IMR-90 (cell line): ENCODE results near the gene IRF2BP2. TPM values are rescaled to one million over a fixed set of nuclear protein-coding genes. Genes with fewer than 3 reads are reported as not detected.
A peak's percentile ranks its signal among the peaks of the same experiment; 100 is the strongest.

Experiments
- ATAC-seq: fragments of 200-7000 bp; cut with Tn5 transposase; 2 replicates; pipeline ENCODE4 v1.9.1; 2020; ENCODE audit warnings: low read depth, mild to moderate bottlenecking, moderate library complexity
- BruUV-seq: library from RNA; stranded (reverse); fragments of 400-500 nt; replicated peaks from 2 replicates; lab custom pipeline; 2021; lab: Mats Ljungman, UMichigan
- CTCF ChIA-PET: fragments of 300-600 bp; formaldehyde crosslinking; extraction: SDS; loops from one replicate; lab custom pipeline; 2021; ENCODE audit warnings: antibody characterized with exemption; lab: Yijun Ruan, JAX
- POLR2A ChIA-PET: fragments of 300-600 bp; sonication (Branson Sonifier 250); formaldehyde crosslinking; loops from one replicate; lab custom pipeline; 2022; ENCODE audit warnings: antibody characterized with exemption; ENCODE audit not compliant: unreplicated experiment; lab: Charles Lee
- DNase-seq: peaks from one replicate; pipeline ENCODE4 v3.0.0; 2013
- H2AFZ ChIP-seq: replicated peaks from 2 replicates; pipeline ENCODE3; 2013; ENCODE audit warnings: low read length, mild to moderate bottlenecking; ENCODE audit not compliant: poor library complexity
- H2AK5ac ChIP-seq: 2 replicates; pipeline ENCODE4 v1.6.1; 2013; ENCODE audit warnings: low read depth, low read length, inconsistent platforms
- H2AK9ac ChIP-seq: replicated peaks from 2 replicates; pipeline ENCODE3; 2013; ENCODE audit warnings: mild to moderate bottlenecking, low read depth, low read length, moderate library complexity; ENCODE audit not compliant: poor library complexity
- H2BK120ac ChIP-seq: 2 replicates; pipeline ENCODE4 v1.6.1; 2013; ENCODE audit warnings: low read depth, low read length, inconsistent platforms
- H2BK15ac ChIP-seq: 3 replicates; pipeline ENCODE4 v1.6.1; 2013; ENCODE audit warnings: low read depth, low read length, inconsistent platforms
- H2BK20ac ChIP-seq: 2 replicates; pipeline ENCODE4 v1.6.1; 2013; ENCODE audit warnings: low read depth, mild to moderate bottlenecking, inconsistent platforms, low read length, moderate library complexity
- H2BK5ac ChIP-seq: 2 replicates; pipeline ENCODE4 v1.6.1; 2013; ENCODE audit warnings: mild to moderate bottlenecking, low read depth, low read length, inconsistent platforms; ENCODE audit not compliant: poor library complexity, severe bottlenecking
- H3K14ac ChIP-seq: replicated peaks from 2 replicates; pipeline ENCODE4 v1.6.1; 2013; ENCODE audit warnings: low read depth, low read length, inconsistent platforms
- H3K18ac ChIP-seq: 2 replicates; pipeline ENCODE4 v1.6.1; 2013; ENCODE audit warnings: low read depth, low read length, control low read depth
- H3K23ac ChIP-seq: 2 replicates; pipeline ENCODE4 v1.6.1; 2013; ENCODE audit warnings: low read depth, low read length, inconsistent platforms
- H3K27ac ChIP-seq: 2 replicates; pipeline ENCODE4 v1.5.1; 2013; ENCODE audit warnings: mild to moderate bottlenecking, control low read depth, low read length; ENCODE audit not compliant: insufficient read depth
- H3K27me3 ChIP-seq: 2 replicates; pipeline ENCODE4 v1.6.1; 2013; ENCODE audit warnings: low read length; ENCODE audit not compliant: control insufficient read depth, insufficient read depth
- H3K36me3 ChIP-seq: 2 replicates; pipeline ENCODE4 v1.6.1; 2013; ENCODE audit warnings: low read length, mixed read lengths; ENCODE audit not compliant: control insufficient read depth, insufficient read depth
- H3K4ac ChIP-seq: 2 replicates; pipeline ENCODE4 v1.6.1; 2013; ENCODE audit warnings: low read depth, low read length, inconsistent platforms
- H3K4me1 ChIP-seq: 2 replicates; pipeline ENCODE4 v1.6.1; 2013; ENCODE audit warnings: low read length, mixed read lengths; ENCODE audit not compliant: control insufficient read depth, insufficient read depth
- H3K4me2 ChIP-seq: 2 replicates; pipeline ENCODE4 v1.6.1; 2013; ENCODE audit warnings: low read depth, mild to moderate bottlenecking, control low read depth, low read length, moderate library complexity
- H3K4me3 ChIP-seq: 2 replicates; pipeline ENCODE4 v1.5.1; 2013; ENCODE audit warnings: low read depth, mild to moderate bottlenecking, control low read depth, low read length, moderate library complexity; ENCODE audit not compliant: insufficient read depth
- H3K56ac ChIP-seq: 2 replicates; pipeline ENCODE4 v1.6.1; 2013; ENCODE audit warnings: low read length, inconsistent platforms; ENCODE audit not compliant: insufficient read depth; ENCODE audit errors: extremely low read depth
- H3K79me1 ChIP-seq, 2 experiments: 2 replicates each; pipeline ENCODE4 v1.6.1; 2013; ENCODE audit warnings: low read length in 2 of 2, inconsistent platforms in 1 of 2, low read depth in 1 of 2
- H3K9ac ChIP-seq: 2 replicates; pipeline ENCODE4 v1.6.1; 2013; ENCODE audit warnings: low read depth, low read length, control low read depth
- H3K9me1 ChIP-seq: 2 replicates; pipeline ENCODE4 v1.6.1; 2013; ENCODE audit warnings: low read length, inconsistent platforms; ENCODE audit not compliant: insufficient read depth
- H3K9me3 ChIP-seq: 2 replicates; pipeline ENCODE4 v1.6.1; 2013; ENCODE audit warnings: low read length; ENCODE audit not compliant: control insufficient read depth, insufficient read depth
- H4K20me1 ChIP-seq: 2 replicates; pipeline ENCODE4 v1.6.1; 2013; ENCODE audit warnings: low read length, inconsistent platforms; ENCODE audit not compliant: insufficient read depth
- H4K5ac ChIP-seq: 2 replicates; pipeline ENCODE4 v1.6.1; 2013; ENCODE audit warnings: mild to moderate bottlenecking, low read depth, low read length, control low read depth
- H4K8ac ChIP-seq, 2 experiments: 2 replicates each; pipeline ENCODE4 v1.6.1; 2013; ENCODE audit warnings: low read depth in 2 of 2, low read length in 2 of 2, control low read depth in 1 of 2, inconsistent platforms in 1 of 2
- H4K91ac ChIP-seq: 2 replicates; pipeline ENCODE4 v1.6.1; 2013; ENCODE audit warnings: low read depth, low read length, inconsistent platforms; ENCODE audit not compliant: insufficient read depth
- CEBPB ChIP-seq: IDR thresholded peaks from 2 replicates; pipeline ENCODE4 v1.6.1; 2012; ENCODE audit warnings: low read depth, low read length, improper control_type of control experiment
- RFX5 ChIP-seq: IDR thresholded peaks from 2 replicates; pipeline ENCODE4 v1.8.0; 2012; ENCODE audit warnings: low read depth, mild to moderate bottlenecking, low read length, moderate library complexity
- WGBS, 2 experiments: methylation state at CpG; one replicate each; pipeline versions ENCODE4 v1.1.5 to v1.1.7; 2013; ENCODE audit warnings: missing lambda C conversion rate in 2 of 2; ENCODE audit not compliant: insufficient read length in 1 of 2; ENCODE audit errors: extremely low coverage in 2 of 2; 5-methylcytosine and 5-hydroxymethylcytosine counted together
- dilution Hi-C: fragments of 300-500 bp; cut with HindIII; formaldehyde crosslinking; loops from one replicate; pipeline ENCODE4 v1.14.3; 2018; ENCODE audit warnings: low sequenced_read_pairs; ENCODE audit not compliant: unreplicated experiment
- in situ Hi-C: fragments of 300-500 bp; cut with MboI; formaldehyde crosslinking; loops from 3 replicates; pipeline ENCODE4 v1.14.3; 2019; ENCODE audit warnings: low sequenced_read_pairs, inconsistent platforms, mixed read lengths
- intact Hi-C: fragments of 100-400 bp; cut with micrococcal nuclease; formaldehyde crosslinking; loops from 2 replicates; pipeline ENCODE4 v1.10.0; 2022
- polyA plus RNA-seq, 3 experiments: library from polyadenylated mRNA; depleted of rRNA; stranded (reverse); fragments of >200 nt; gene quantifications; 2 replicates each; pipeline ENCODE4 v1.2.3, GENCODE V29; 2012; ENCODE audit warnings: low replicate concordance in 1 of 3
- total RNA-seq: library from RNA; depleted of rRNA; stranded (reverse); fragments of >200 nt; gene quantifications from 2 replicates; pipeline ENCODE4 v1.2.3, GENCODE V29; 2012

IRF2BP2 gene
- total and polyA plus RNA-seq, 2 of the 4 experiments (the other 2 are of a cell fraction) = 47.0 to 66.6 TPM

GRCh38 chr1:234627009-234627950 is 17.3 kb upstream of the IRF2BP2 start:
- in situ Hi-C loops (no loop called here), dilution Hi-C loops (no loop called here), intact Hi-C loops (no loop called here)
- peaks cover 14% of the 10 kb centered on the region for H3K9me1 ChIP-seq
- H3K9me3 ChIP-seq = no peaks in the 10 kb centered on the region
- H3K27me3 ChIP-seq = no peaks in the 10 kb centered on the region
- peak overlapping the region; percentile 53 for H3K14ac ChIP-seq
- no peaks in the 10 kb centered on the region for H3K36me3 ChIP-seq
- no TSS peak for BruUV-seq
- H2BK120ac ChIP-seq = peak overlapping the region; percentile 53
- H3K56ac ChIP-seq = no peak overlapping the region
- peak overlapping the region; percentile 63 for H2AK5ac ChIP-seq
- peak overlapping the region; percentile 16; the same call in 1 of the 3 replicates for H2BK15ac ChIP-seq
- no peak overlapping the region for H3K27ac ChIP-seq
- H3K23ac ChIP-seq = peak overlapping the region; percentile 74
- ChIA-PET CTCF (interaction anchor here (1.0 kb wide), 1 partner anchor 42 kb away, joined by 3 read pairs; no protein-coding TSS in a partner anchor), POLR2A (no interaction called here)
- 84% methylated on average over 8 of the region's 11 CpGs; no CpG with 5 or more reads in 1 of the 2 experiments for WGBS, 2 experiments
- H3K4me3 ChIP-seq = no peak overlapping the region
- H2BK5ac ChIP-seq = peak overlapping the region; percentile 19
- ATAC-seq = no peak
- TF ChIP-seq RFX5 (no peak), CEBPB (peak; percentile 93)
- peaks cover 14% of the 10 kb centered on the region for H3K4me1 ChIP-seq
- no peak for DNase-seq
- peak overlapping the region; percentile 11 to 47; a peak in 1 of 4 replicates for H4K8ac ChIP-seq
- no peaks in the 10 kb centered on the region for H3K79me1 ChIP-seq
- peak overlapping the region; percentile 70 for H2BK20ac ChIP-seq
- H3K9ac ChIP-seq = no peak overlapping the region
- peak overlapping the region; percentile 17 for H3K4ac ChIP-seq
- H4K91ac ChIP-seq = peak overlapping the region; percentile 16
- H3K4me2 ChIP-seq = no peak overlapping the region
- no peak overlapping the region for H2AK9ac ChIP-seq
- H3K18ac ChIP-seq = peak overlapping the region; percentile 51
- H2AFZ ChIP-seq = peak overlapping the region; percentile 40
- H4K5ac ChIP-seq = no peak overlapping the region; the same call in 1 of the 2 replicates
- no peaks in the 10 kb centered on the region for H4K20me1 ChIP-seq
